Hippocampal formation (tissue), 2 donors: ENCODE measurements around the gene STYK1.
"Not testable (repeated sequence)": the region's sequence is repeated elsewhere in the genome, so short reads cannot be mapped to it uniquely, and the experiment has no call there.

Experiments used
- DNase-seq, 2 donors: peaks; one replicate each; lab custom pipeline; 2025; lab: John Stamatoyannopoulos, UW

STYK1 gene

DNA sequence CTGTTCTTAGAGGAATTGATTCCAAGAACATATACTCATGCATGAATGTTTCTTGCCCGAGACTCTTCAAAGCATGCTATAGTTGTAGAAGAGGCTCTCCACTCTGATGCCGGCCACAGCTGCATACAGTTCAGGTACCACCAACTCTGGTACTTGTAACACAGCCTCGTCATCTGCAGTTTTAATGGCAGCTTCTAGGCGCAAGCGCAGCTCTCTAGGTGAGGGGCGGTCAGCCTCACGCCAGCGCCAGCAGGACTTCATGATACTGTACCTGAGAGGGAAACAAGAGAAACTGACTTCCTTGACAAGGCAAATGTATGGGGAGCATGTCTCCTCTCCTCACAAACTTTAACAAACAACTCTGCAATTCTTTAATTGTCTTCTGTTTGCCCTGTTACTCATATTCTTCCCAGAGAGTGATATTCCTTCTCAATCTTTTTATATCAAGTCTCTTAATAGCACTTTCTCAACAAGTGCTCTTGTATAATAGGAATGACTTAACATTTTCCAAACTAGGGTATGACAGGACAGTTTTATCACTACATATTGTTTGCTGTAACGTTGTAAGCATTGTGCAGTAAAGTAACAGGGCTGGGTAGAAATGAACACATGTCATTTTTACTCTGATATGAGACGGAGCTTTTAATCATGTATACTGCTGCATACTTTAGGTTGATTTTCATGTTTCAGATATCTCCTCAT, 53.6 kb downstream of the STYK1 start:
- DNase-seq, result no peak

DNA sequence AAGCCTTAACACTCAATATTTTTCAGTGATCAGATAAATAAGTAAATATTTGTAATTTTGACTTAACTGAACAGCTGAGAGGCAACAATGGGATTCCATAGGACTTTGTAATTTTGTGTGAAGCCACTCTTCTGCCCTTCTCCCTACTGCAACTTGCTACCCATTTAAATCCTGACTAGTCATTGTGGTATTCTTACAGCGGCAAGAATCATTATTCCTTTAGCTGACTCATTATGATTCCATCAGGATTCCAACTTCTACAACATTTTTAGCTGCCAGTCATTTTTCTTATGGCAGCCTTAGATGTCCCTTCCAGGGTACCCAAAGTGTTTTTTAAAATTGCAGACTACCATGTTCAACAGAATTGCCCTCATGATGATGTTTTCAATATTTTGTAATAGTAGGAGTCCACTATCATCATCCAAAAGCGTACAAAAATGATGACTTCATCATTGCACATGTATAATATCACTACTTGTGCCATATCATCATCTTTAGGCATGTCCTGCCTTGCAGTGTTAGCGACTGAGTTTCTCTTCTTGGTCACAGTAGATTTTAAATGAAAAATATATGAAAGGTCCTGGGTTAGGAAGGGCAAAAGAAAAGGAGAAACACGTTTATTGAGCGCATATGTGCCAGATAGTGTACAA, 55.4 kb downstream of the STYK1 start:
- DNase-seq, result no peak

DNA sequence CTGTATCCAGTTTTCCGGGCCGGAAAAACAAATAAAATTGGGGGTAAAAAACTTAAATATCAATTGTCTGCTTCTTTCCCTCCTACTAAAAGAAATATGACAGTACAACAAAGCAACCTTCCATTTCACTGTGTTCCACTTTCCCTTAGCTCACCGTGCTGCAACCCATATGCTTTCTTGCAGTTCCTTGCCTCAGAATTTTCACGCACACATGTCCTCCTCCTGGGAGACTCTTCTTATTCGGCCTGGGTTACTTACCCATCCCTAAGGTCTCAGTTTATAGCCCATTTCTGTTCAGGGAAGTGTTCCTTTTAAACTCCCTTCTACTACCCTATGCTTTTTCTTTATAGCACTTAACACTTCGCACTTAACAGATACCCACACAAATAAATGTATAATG, 56.0 kb downstream of the STYK1 start:
- no peak for DNase-seq

DNA sequence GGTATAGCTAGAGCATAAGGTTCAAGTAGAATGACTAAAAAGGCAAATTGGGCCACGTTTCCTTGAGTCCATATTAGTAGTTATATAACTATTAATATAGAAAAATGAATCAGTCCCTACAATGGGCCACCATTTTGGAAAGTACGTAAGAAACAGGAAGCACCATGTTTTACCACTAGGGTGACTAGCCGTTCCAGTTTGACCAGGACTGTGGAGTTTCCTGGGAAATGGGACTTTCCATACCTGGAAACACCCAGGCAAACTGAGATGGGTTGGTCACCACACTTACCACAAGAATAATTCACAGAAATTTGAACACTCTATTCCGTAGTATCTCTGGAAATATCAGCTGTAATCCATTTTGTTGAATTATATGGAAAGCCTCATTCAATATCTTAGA, 58.3 kb downstream of the STYK1 start:
- no peak for DNase-seq

DNA sequence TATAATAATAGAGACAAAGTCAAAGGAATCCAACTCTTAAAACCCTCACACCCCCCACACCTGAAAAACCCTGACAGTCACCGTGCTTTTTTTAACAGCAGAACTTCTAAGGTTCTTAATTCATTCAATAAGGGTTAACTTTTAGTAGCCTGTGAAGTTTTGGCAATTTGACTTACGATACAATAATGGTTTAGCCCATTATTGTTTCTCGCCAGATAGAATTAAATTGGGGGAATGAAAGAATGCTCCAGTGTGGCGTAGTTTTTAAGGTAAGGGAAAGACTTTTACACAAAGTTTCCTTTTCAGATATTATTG, 59.8 kb downstream of the STYK1 start:
- DNase-seq, result no peak

DNA sequence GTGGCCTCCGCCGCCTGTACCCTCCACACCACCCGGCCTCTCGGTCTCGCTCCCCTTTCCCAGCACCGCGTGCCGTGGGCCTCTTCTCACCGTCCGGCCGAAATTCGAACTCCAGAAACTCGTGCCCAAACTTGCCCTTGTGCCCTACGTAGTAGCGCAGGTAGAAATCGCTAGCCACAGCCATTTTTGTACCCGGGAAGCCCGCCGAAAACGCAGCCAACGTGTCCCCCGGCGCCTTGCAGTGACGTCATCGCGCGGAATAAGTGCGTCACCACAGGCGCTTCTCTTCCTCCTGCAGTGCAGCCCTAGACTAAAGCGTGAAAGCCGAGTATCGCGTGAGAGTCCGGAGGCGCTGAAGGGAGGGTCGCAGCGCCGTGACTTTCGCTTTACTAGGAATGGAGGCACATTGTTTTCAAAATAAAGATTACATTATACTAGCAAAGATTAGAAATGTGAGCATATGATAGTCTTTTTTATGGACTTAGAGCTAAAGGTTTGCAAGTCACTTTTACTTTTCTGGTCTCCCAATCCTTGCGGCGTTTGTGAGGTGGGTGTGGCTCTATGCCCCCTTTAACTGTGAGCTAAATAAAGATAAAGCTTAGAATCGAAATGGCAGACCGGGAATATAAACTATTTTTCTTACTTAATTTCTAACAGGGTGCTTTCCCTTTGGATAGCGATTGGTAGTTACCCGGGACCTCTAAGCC, 60.4 kb downstream of the STYK1 start, which contains the start of gene MAGOHB:
TSS of gene MAGOHB (minus strand) at position 261 of the 707 bp plus-strand sequence. CDS start at position 184, 77 bp downstream.
- DNase-seq, result peak; percentile 61 to 84

DNA sequence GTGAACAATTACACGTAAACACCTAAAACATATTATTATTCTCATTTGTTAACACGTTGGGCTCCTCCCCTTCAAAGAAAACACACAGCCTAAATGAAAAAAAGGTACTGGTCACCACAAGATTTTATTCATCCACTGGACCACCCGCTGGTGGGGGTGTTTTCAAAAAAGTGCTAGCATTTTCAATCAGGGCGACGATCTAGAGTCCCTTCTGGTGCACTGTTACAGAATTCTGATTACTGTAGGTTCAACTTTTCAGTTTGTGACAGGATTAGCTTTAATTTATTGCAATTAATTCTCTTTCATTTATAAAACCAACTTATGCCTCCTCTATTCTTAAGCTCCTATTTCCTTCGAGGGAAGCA, 60.9 kb downstream of the STYK1 start:
- DNase-seq, result peak in 1 of 2 donors; percentile 12

DNA sequence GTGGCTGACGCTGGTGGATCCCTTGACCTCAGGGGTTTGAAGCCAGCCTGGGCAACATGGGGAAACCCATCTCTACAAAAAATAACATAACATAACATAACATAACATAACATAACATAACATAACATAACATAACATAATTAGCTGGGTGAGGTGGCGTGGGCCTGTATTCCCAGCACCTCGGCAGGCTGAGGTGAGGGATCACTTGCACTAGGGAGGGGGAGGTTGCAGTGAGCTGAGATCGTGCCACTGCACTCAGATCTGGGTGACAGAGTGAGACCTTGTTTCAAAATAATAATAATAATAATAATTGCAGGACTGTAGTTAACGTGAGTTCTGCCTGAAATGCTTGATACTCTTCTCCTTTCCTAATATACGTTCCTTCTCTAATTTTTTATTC, 61.7 kb downstream of the STYK1 start:
- no peak for DNase-seq

DNA sequence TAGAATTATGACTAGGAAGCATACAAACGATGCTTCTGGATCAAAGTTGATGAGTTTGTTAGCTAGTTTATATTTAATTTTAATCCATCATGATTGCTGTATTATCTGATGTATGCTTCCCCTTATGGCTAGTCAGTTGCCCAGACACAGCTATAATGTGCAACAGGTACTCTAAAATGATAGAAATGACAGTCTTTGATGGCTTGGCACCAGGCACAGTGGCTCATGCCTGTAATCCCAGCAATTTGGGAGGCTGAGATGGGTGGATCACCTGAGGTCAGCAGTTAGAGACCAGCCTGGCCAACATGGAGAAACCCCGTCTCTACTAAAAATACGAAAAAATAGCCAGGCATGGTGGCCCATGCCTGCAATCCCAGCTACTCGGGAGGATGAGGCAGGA, 62.6 kb downstream of the STYK1 start:
- not testable (repeated sequence) for DNase-seq

DNA sequence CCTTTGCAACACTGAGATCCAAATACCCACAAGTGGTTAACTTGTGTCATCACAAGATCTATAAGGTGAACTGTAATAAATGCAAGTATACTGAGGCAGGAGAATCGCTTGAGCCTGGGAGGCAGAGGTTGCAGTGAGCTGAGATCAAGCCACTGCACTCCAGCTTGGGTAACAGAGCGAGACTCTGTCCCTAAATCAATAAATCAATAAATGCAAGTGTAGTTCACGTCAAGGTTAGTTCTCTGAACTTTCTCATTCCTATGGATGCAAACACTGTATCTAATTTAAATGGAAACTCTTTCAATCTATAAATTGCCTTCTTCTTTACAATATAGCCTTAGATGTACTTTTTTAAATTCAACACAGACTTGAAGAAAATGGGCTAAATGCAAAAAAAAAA, 63.7 kb downstream of the STYK1 start:
- DNase-seq, result no peak

DNA sequence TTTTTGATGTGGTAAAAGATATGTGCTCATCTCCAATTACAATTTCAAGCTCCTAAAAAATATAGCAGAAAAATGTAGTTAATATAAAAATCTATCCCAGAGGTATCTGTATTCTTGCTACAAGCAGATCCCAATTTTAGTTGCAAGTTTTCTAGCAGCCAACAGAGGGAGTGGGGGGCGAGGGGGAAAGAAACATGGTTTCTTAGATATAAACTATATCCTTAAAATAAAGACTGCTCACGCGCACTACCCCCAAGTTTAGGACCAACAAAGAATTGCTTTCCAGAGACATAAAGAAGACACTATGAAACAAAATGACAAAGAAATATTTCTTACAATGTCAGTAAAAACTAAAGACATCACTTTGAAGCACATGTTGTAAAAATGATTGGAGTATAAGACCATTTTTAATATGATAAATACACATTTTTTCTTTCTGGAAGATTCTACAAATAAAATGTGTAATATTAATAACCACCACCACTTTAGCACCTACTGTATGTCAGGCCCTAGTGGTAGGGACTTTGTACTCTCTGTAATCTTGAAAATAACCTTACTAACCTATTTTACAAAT, 65.9 kb downstream of the STYK1 start:
- DNase-seq, result no peak

DNA sequence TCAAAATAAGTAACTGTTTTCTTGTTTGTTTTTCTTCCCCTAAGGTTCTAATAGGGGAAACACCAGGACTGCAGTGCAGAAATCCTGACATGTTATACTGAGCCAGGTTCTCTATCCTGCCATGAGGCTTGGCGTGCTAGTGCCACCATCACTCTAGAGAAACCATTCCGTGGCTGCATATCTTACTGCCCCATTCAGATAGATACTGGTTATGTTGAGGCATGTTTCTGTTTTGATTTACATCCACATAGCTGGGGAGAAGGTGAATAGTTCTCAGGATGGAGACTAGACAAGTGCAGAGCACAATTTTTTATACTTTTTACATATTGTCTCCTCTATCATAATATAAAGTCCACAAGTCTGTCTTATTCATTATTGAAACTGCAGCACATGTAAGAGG, 72.0 kb downstream of the STYK1 start:
- DNase-seq, result no peak

DNA sequence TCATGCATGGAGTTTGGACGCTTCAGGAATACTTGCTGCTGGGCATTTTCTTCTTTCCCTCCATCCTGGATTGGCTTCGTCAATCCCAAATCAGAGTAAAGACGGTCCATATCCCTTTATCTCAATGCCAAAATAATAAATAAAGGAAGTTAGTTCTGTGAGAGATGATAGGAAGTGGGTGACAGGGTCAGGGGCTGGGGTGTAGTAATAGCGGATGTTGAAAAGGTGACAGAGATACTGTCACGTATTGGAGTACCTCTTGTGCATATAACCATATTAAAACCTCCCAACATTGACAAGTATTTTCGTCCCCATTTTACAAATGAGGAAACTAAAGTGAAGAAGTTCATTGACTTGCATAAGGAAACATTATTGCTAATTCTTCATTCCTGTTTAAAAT, 72.9 kb downstream of the STYK1 start:
- DNase-seq, result no peak

DNA sequence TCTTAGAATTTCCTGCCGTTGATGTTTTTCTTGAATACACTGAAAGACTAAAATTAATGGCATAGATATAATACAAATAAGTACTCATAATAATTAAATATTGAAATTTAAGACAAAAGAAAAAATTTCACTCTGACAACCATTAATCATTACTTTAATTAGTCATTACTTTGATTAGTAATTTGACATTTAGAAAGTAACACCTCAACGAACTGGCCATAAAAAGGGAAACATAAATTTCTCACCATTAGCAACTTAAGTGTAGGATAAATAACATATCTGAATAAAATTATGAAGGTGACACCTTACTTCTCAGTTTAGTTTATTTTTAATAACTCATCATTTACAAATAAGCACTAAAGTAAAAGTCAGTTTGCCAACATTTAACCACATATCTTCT, 78.0 kb downstream of the STYK1 start:
- DNase-seq, result no peak

DNA sequence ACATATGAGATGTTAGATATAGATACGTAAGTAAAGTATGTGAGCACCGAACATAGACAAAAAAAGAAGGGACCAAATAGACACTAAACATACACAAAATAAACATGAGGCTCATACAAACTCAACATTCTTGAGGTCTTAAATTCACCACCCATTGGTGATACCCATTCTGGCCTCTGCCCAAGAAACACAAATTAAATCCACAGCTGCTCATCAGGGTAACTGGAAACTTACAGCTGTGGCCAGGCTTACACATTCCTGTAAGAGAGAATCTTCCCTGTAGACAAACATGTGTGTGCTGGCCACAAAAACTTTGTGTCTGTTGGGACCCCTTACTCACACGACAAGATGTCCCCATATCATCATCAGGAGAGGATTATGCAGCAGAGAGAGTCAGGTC, 82.9 kb downstream of the STYK1 start:
- DNase-seq, result no peak

DNA sequence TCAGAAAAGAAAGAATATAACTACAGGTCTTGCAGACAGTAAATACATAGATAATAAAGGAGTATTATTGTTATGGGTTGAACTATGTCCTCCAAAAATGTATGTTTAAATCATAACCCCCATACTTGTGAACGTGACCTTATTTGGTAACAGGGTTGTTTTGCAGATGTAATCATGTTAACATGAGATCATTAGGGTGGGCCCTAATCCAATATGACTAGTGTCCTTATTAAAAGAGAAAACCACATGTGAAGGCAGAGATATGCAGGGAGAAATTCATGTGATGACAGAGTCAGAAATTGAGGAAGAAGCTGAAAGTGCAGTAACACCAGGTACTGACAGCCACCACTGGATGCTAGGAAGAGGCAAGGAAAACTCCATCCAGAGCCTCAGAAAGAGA, 89.4 kb downstream of the STYK1 start:
- no peak for DNase-seq

DNA sequence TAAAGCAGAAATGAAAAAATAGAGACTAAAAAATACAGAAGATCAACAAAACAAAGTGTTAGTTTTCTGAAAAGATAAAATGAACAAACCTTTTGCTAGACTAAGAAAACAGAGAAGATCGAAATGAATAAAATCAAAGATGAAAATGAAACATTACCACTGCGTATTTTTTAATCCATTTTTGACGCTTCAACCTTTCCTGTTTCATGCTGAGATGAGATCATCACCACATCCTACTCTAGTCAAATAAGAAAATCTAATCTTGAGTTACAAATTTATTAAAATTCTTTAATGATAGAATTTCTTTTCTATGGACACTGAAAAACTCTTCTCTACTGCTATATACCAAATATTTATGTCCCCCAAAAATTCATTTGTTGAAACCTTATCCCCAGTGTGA, 91.1 kb downstream of the STYK1 start:
- no peak for DNase-seq

DNA sequence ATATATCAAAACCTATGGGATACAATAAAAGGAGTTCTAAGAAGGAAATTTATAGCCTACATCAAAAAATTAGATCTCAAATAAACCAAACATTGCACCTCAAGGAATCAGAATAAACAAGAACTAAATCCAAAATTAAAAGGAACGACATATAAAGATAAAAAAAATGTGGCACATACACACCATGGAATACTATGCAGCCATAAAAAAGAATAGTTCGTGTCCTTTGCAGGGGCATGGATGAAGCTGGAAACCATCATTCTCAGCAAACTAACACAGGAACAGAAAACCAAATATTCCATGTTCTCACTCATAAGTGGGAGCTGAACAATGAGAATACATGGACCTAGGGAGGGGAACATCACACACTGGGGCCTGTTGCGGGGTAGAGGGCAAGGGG, 91.7 kb downstream of the STYK1 start:
- not testable (repeated sequence) for DNase-seq

DNA sequence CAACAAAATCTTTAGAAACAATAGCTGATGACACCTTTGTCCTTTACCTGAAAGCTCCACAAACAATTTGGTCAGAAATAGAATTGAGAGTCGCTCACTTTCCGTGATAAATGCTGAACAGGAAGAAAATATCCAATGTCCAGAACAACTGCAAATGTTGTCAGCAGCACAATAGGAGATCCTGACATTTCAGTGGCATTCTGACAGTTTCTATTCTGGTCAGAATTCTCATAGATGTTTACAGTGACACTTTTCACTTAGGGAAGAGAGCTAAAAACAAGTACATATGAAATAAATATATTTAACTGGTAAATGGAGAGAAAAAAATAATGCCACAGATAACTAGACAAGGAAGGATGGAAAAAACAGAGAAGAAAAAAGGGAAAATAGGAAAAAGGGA, 99.5 kb downstream of the STYK1 start:
- no peak for DNase-seq

DNA sequence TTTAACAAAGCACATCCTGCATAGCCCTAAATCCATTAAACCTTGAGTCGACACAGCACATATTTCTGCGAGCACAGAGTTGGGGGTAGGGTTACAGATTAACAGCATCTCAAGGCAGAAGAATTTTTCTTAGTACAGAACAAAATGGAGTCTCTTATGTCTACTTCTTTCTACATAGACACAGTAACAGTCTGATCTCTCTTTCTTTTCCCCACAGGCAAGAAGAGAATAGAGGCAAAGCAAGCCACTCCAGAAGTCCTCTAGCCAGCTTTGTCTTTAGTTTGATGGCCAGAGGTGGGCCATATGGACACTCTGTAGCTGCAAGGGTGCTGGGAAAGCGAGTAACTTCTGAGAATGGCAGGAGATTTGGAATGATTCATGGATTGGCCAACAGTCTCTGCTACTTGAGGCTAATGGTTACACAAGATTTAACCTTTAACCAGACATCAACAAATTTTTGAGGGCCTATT, 101.8 kb downstream of the STYK1 start:
- DNase-seq, result not testable (repeated sequence)

DNA sequence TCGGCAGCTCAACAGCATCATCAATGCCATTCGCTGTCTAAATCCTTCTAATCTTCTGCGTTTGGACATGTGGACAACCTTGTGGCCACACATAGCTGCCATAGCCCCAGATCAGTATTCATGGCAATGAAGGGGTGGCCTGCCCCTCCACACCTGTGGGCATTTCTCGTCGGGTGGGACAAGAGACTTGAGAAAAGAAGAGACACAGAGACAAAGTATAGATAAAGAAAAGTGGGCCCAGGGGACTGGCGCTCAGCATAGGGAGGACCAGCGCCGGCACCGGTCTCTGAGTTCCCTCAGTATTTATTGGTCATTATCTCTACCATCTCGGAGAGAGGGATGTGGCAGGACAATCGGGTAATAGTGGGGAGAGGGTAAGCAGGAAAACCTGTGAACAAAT, 102.7 kb downstream of the STYK1 start:
- no peak for DNase-seq
